ENCODE results near the gene RAB44. TPM values are rescaled to one million over a fixed set of nuclear protein-coding genes. Genes with fewer than 3 reads are reported as not detected.
A peak's percentile ranks its signal among the peaks of the same experiment; 100 is the strongest.

RAB44 gene
- polyA plus RNA-seq, 2 of the 4 experiments (the other 2 are of a cell fraction), result 0.04 to 0.09 TPM

GRCh38 chr6:36666826-36667591 is 30.6 kb upstream of the RAB44 start:
- POLR2A ChIA-PET, result interaction anchor here (0.7 to 1.8 kb wide), 6 partner anchors 9 to 23 kb away, joined by 3 to 27 read pairs (median 3); partner anchors contain the start of gene CDKN1A
- H3K4me2 ChIP-seq, result peak overlapping the region; percentile 56

More at GRCh38 chr6:36666826-36667591, 30.6 kb upstream of the RAB44 start:
- DNase-seq (ENCODE audit: low read depth in 1 of 2, low spot score in 1 of 2) (peak in 1 of 2 experiments; percentile 69), ATAC-seq (peak; percentile 82 to 86), FAIRE-seq (no peak)
- 16% methylated on average over 9 of the region's 9 CpGs for WGBS (ENCODE audit: missing lambda C conversion rate)
- H3K4me3 ChIP-seq, result no peak overlapping the region
- peak overlapping the region; percentile 91 to 93 for H3K27ac ChIP-seq
- TF ChIP-seq PHF8 (IDR thresholded peaks at IDR 0.05; ENCODE audit: borderline replicate concordance, low read depth) (no peak), EP300 (IDR thresholded peaks at IDR 0.05) (no peak), PBX3 (IDR thresholded peaks at IDR 0.05) (no peak), MAFK (IDR thresholded peaks at IDR 0.05; ENCODE audit: partially characterized antibody) (peak; percentile 3), TP53 (CRISPR knock-in tag; IDR thresholded peaks at IDR 0.05) (peak; percentile 93), ELK1 (IDR thresholded peaks at IDR 0.05; ENCODE audit: low read depth, low read length) (no peak), FOXS1 (CRISPR knock-in tag; IDR thresholded peaks at IDR 0.05) (no peak), HMGXB4 (CRISPR knock-in tag; IDR thresholded peaks at IDR 0.05; ENCODE audit: borderline replicate concordance) (no peak), CHD2 (IDR thresholded peaks at IDR 0.05; ENCODE audit: low read length, partially characterized antibody) (no peak), E2F6 (IDR thresholded peaks at IDR 0.05; ENCODE audit: borderline replicate concordance, low read depth) (no peak), POLR2AphosphoS2 (conservative IDR thresholded peaks at IDR 0.05; ENCODE audit: low read length) (no peak), POLR2A (IDR thresholded peaks at IDR 0.05; ENCODE audit: low read length) (no peak), HEYL (CRISPR knock-in tag; IDR thresholded peaks at IDR 0.05) (no peak), JUN (IDR thresholded peaks at IDR 0.05) (peak; percentile 43 to 60; a peak in 2 of 5 replicates), JUNB (IDR thresholded peaks at IDR 0.05) (no peak), SMC3 (IDR thresholded peaks at IDR 0.05) (peak; percentile 9; the same call in 1 of the 3 replicates), RNF2 (IDR thresholded peaks at IDR 0.05; ENCODE audit: borderline replicate concordance, low read depth) (no peak), RCOR1 (IDR thresholded peaks at IDR 0.05; ENCODE audit: low read depth, low read length) (no peak), RAD21 (conservative IDR thresholded peaks at IDR 0.05 in 1 of 2, IDR thresholded peaks at IDR 0.05 in 1 of 2) (peak in 1 of 2 experiments; percentile 22; a peak in 2 of 5 replicates), CEBPB (IDR thresholded peaks at IDR 0.05) (peak; percentile 74 to 93), CHD4 (IDR thresholded peaks at IDR 0.05; ENCODE audit: borderline replicate concordance) (no peak), ZSCAN20 (CRISPR knock-in tag; IDR thresholded peaks at IDR 0.05) (no peak), FOSL2 (IDR thresholded peaks at IDR 0.05) (no peak), FOSL2 (CRISPR knock-in tag; IDR thresholded peaks at IDR 0.05) (0 out of 2 replicates have a peak, but pooled peaks have one; percentile 21), CTCF (IDR thresholded peaks at IDR 0.05) (no peak), MAX (IDR thresholded peaks at IDR 0.05) (peak; percentile 62), HES2 (IDR thresholded peaks at IDR 0.05) (no peak), RARB (CRISPR knock-in tag; IDR thresholded peaks at IDR 0.05) (no peak), CBX8 (IDR thresholded peaks at IDR 0.05) (no peak)
- no peaks in the 10 kb centered on the region for H3K9me3 ChIP-seq
- peaks cover 38% of the 10 kb centered on the region for H3K4me1 ChIP-seq
- CTCF ChIA-PET, result interaction anchor here (0.5 to 2.4 kb wide), 12 partner anchors 9 to 605 kb away, joined by 3 to 7 read pairs (median 3); no protein-coding TSS in a partner anchor
